GM10266 (cell line): Measurements from ENCODE around the gene GLDC.
"Not testable (repeated sequence)": the region's sequence is repeated elsewhere in the genome, so short reads cannot be mapped to it uniquely, and the experiment has no call there.

Experiments used
- DNase-seq: peaks from one replicate; pipeline ENCODE4 v3.0.0; 2012; ENCODE audit errors: extremely low spot score
- CTCF ChIP-seq: IDR thresholded peaks from 2 replicates; pipeline ENCODE4 v1.5.1; 2012; ENCODE audit warnings: mild to moderate bottlenecking, low read depth; ENCODE audit not compliant: control insufficient read depth, insufficient read depth; ENCODE audit errors: missing control alignments

The GLDC gene

GRCh38 chr9:6553866-6554265 lies 91.7 kb downstream of the GLDC start:
- DNase-seq: no peak
- no peak for TF ChIP-seq CTCF

- TF ChIP-seq CTCF: no peak
- no peak for DNase-seq
These were observed 92.9 kb downstream of the GLDC start for GRCh38 chr9:6552498-6553121.

GRCh38 chr9:6552033-6552432 lies 93.5 kb downstream of the GLDC start:
- DNase-seq: no peak
- TF ChIP-seq CTCF: no peak

- TF ChIP-seq CTCF: no peak
- DNase-seq: no peak
These were observed 94.4 kb downstream of the GLDC start for GRCh38 chr9:6551136-6551535.

- DNase-seq: no peak
- no peak for TF ChIP-seq CTCF
These were observed 96.3 kb downstream of the GLDC start for GRCh38 chr9:6549106-6549800.

- no peak for DNase-seq
- no peak for TF ChIP-seq CTCF
These were observed 100.4 kb downstream of the GLDC start for GRCh38 chr9:6545017-6545691.

GRCh38 chr9:6543204-6543603 lies 102.3 kb downstream of the GLDC start:
- TF ChIP-seq CTCF: no peak
- no peak for DNase-seq

GRCh38 chr9:6542617-6543016 lies 102.9 kb downstream of the GLDC start:
- not testable (repeated sequence) for DNase-seq
